Heart right ventricle (tissue), 16 donors: Measurements from ENCODE around the gene LAPTM5. TPM values are rescaled to one million over a fixed set of nuclear protein-coding genes. Genes with fewer than 3 reads are reported as not detected.

ENCODE experiments used
- ATAC-seq, 8 donors: fragments of 200-7000 bp; cut with Tn5 transposase; one replicate each; pipeline ENCODE4 v1.9.1; 2020; ENCODE audit warnings: mild to moderate bottlenecking in 8 of 8, moderate library complexity in 8 of 8, moderate number of reproducible peaks in 1 of 8
- DNase-seq, 2 donors: peaks; one replicate each; pipeline ENCODE4 v3.0.0-alpha.2; 2020
- H3K27ac ChIP-seq, 10 donors: fragments of 200-600 bp; sonication (generic) in 2 of 10; one replicate each; pipeline versions ENCODE4 v1.5.0 to v1.8.0; 2020 to 2022; ENCODE audit warnings: mild to moderate bottlenecking in 3 of 10
- H3K27me3 ChIP-seq, 7 donors: fragments of 200-600 bp; one replicate each; pipeline ENCODE4 v1.8.0; 2021 to 2022; ENCODE audit warnings: mild to moderate bottlenecking in 2 of 7
- H3K36me3 ChIP-seq, 9 donors: fragments of 200-600 bp; sonication (generic) in 1 of 9; one replicate each; pipeline versions ENCODE4 v1.5.0 to v1.8.0; 2020 to 2022; ENCODE audit warnings: mild to moderate bottlenecking in 2 of 9
- H3K4me1 ChIP-seq, 9 donors: fragments of 200-600 bp; sonication (generic) in 1 of 9; one replicate each; pipeline versions ENCODE4 v1.5.0 to v1.8.0; 2020 to 2022; ENCODE audit warnings: mild to moderate bottlenecking in 4 of 9
- H3K4me3 ChIP-seq, 10 donors: fragments of 200-600 bp; sonication (generic) in 2 of 10; one replicate each; pipeline versions ENCODE4 v1.5.0 to v1.8.0; 2020 to 2022; ENCODE audit warnings: mild to moderate bottlenecking in 7 of 10, moderate library complexity in 2 of 10
- H3K9me3 ChIP-seq, 11 donors: fragments of 200-600 bp in 10 of 11; sonication (generic) in 2 of 11; one replicate each; pipeline versions ENCODE4 v1.5.0 to v1.8.0; 2013 to 2022; ENCODE audit warnings: mild to moderate bottlenecking in 2 of 11, control low read depth in 1 of 11, moderate library complexity in 1 of 11
- whole genome bisulfite sequencing, 2 donors: extraction: QIAGEN DNeasy Blood & Tissue Kit; methylation state at CpG; one replicate each; pipeline ENCODE4 v1.1.7; 2013; ENCODE audit warnings: inconsistent platforms in 1 of 2; 5-methylcytosine and 5-hydroxymethylcytosine counted together
- intact Hi-C, 10 donors: fragments of 100-400 bp; cut with DNase I; formaldehyde crosslinking; loops; one replicate each; pipeline versions ENCODE4 v1.11.1 to v1.14.2; 2022
- polyA plus RNA-seq, 2 donors: library from polyadenylated mRNA; stranded (reverse); fragments of 200-250 nt; gene quantifications; one replicate each; pipeline ENCODE4 v1.2.3, GENCODE V29; 2013
- total RNA-seq, 10 donors: library from RNA; stranded (reverse); fragmentation: NEBNext Ultra II Directional in 3 of 10; extraction: Animal tissue kit (Norgen Biotek cat#: 25700) in 3 of 10; gene quantifications; one replicate each; pipeline versions ENCODE4 v1.2.1 to v1.2.4, GENCODE V29; 2021 to 2023
- TF ChIP-seq, protein P1 (sequence below), 9 donors: fragments of 200-600 bp; sonication (generic) in 2 of 9; IDR thresholded peaks; one replicate each; pipeline versions ENCODE4 v1.5.0 to v1.8.0; 2021 to 2022; ENCODE audit warnings: antibody characterized with exemption in 9 of 9, mild to moderate bottlenecking in 5 of 9, moderate library complexity in 1 of 9
- donor health status: Arrhythmogenic right ventricular cardiomyopathy.
- donor health status: ischemic (EF 13 %, LVEDD 7.1; RV severe dilation, severe dysfunction).
- donor health status: healthy with polysubstance abuse.
- donor health status: DM: no; HTN: yes; CAD: no.
- donor health status: DM: no; HTN: no; CAD: no.
- donor health status: ischemic (EF 25% LVEDD 6.9; RV normal size, moderate dysfunction).
- donor health status: ischemic (EF 25% LVEDD 5.7; RV mildly dilated, moderate dysfunction).
- donor health status: healthy.
- donor health status: DM: yes; HTN: yes; CAD: no.
- donor health status: Ischemic cardiomyopathy.
- donor health status: ischemic (EF 35%, LVEDD 5.7; RV mildly dilated, moderate dysfunction).
- donor health status: nonischemic (EF 11% LVEDD 7.7; RV severe dilation, severe dysfunction).
- donor health status: DM: yes; HTN: yes; CAD: no.
- donor health status: PGD.
- donor health status: ischemic (EF 29% LVEDD 5.4; RV normal size, mild dysfunction).
- donor health status: nonischemic (EF 23%, LVEDD 6.1; RV moderate dilation, normal function).

LAPTM5 gene
- total and polyA plus RNA-seq, 12 donors = 5.9 to 114 (median 13.9) TPM

DNA sequence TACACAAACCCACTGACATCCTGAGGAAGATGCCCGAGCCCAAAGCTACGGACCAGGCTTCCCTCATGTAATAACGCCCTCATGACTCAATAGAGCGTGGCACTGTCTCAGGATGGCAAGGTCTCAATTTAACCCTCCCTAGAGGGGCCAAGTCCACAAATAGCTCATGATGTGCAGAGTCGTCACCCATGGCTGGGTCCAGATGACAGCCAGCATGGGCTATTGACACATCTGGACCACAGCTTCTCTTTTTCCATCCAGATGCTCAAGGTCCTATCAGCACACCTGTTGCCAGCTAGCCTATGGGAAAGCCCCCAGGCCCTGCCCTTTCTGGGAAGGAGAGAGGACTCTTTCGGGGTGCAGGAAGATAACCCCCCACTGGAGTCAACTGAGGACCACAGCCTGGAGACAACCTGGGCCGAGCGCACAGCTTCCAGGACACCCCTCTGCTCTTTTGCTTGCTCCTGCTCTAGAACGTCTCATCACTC is 2.8 kb downstream of the LAPTM5 start:
- H3K27ac ChIP-seq = peak overlapping the region in 1 of 10 donors; percentile 99
- 80 to 86% methylated on average over 9 of the region's 9 CpGs for WGBS, 2 donors
- peaks cover 0 to 18% (median 0%) of the 10 kb centered on the region in 9 donors for H3K36me3 ChIP-seq
- TF ChIP-seq, protein P1, sequence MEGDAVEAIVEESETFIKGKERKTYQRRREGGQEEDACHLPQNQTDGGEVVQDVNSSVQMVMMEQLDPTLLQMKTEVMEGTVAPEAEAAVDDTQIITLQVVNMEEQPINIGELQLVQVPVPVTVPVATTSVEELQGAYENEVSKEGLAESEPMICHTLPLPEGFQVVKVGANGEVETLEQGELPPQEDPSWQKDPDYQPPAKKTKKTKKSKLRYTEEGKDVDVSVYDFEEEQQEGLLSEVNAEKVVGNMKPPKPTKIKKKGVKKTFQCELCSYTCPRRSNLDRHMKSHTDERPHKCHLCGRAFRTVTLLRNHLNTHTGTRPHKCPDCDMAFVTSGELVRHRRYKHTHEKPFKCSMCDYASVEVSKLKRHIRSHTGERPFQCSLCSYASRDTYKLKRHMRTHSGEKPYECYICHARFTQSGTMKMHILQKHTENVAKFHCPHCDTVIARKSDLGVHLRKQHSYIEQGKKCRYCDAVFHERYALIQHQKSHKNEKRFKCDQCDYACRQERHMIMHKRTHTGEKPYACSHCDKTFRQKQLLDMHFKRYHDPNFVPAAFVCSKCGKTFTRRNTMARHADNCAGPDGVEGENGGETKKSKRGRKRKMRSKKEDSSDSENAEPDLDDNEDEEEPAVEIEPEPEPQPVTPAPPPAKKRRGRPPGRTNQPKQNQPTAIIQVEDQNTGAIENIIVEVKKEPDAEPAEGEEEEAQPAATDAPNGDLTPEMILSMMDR (IDR thresholded peaks at IDR 0.05) = no peak
- DNase-seq (no peak), ATAC-seq (peak in 1 of 8 donors; percentile 34)
- no peaks in the 10 kb centered on the region for H3K9me3 ChIP-seq
- peaks cover 0 to 20% (median 4%) of the 10 kb centered on the region in 7 donors for H3K27me3 ChIP-seq
- peak overlapping the region in 2 of 10 donors; percentile 42 to 73 for H3K4me3 ChIP-seq
- intact Hi-C loops = no loop called here
- H3K4me1 ChIP-seq = peaks cover 3 to 98% (median 15%) of the 10 kb centered on the region in 9 donors

DNA sequence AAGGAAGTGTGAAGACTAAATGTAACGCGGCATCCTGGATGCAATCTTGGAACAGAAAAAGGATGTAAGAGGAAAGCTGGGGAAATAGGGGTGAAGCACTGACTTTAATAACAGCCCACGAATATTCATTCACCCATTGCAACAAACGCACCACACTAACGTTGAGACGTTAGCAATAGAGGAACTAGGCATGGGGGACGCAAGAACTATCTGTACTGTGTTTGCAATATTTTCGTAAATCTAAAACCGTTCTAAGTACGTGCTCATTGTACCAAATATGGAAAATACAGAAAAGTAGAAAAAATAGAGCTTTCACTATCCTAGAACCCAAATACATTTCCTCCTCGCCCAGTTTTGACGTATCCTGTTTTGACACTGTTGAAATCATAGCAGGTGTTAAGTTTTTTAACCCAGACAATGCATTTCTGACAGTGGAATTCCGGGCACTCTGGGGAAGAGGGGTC is 3.9 kb downstream of the LAPTM5 start:
- Histone ChIP-seq H3K27ac (peak overlapping the region in 1 of 10 donors; percentile 99), H3K27me3 (peaks cover 0 to 20% (median 4%) of the 10 kb centered on the region in 7 donors), H3K4me3 (peak overlapping the region in 1 of 10 donors; percentile 73), H3K9me3 (no peaks in the 10 kb centered on the region), H3K4me1 (peaks cover 3 to 98% (median 21%) of the 10 kb centered on the region in 9 donors), H3K36me3 (peaks cover 0 to 27% (median 0%) of the 10 kb centered on the region in 9 donors)
- intact Hi-C loops = no loop called here
- ATAC-seq (peak in 1 of 8 donors; percentile 21), DNase-seq (no peak)
- TF ChIP-seq, protein P1 (IDR thresholded peaks at IDR 0.05) = no peak
- 64 to 72% methylated on average over 13 of the region's 13 CpGs for WGBS, 2 donors

DNA sequence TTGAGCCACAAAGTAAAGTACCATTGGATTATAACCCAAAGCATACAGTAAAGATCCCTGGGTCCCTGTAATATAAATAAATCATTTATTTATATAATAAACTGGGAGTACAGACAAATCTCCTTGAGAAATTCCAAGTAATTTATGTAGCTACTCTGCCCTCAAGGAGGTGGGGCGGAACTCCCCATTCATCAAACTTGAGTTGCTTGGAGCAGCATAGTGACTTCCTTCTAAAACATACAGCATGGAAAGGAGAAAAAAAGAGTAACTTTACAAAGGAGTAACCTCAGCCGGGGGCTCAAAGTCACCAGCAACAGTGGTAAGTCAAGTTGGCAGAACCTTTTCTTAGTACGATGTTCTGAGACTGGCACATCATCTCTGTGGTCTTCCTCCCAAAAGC is 4.5 kb downstream of the LAPTM5 start:
- Histone ChIP-seq H3K27me3 (peaks cover 0 to 20% (median 4%) of the 10 kb centered on the region in 7 donors), H3K27ac (peak overlapping the region in 1 of 10 donors; percentile 99), H3K9me3 (no peaks in the 10 kb centered on the region), H3K4me1 (peaks cover 3 to 98% (median 21%) of the 10 kb centered on the region in 9 donors), H3K36me3 (peaks cover 0 to 27% (median 0%) of the 10 kb centered on the region in 9 donors), H3K4me3 (peak overlapping the region in 1 of 10 donors; percentile 73)
- TF ChIP-seq, protein P1 (IDR thresholded peaks at IDR 0.05) = no peak
- ATAC-seq (no peak), DNase-seq (no peak)
- WGBS, 2 donors = 84 to 88% methylated on average over 3 of the region's 3 CpGs
- intact Hi-C loops = no loop called here

DNA sequence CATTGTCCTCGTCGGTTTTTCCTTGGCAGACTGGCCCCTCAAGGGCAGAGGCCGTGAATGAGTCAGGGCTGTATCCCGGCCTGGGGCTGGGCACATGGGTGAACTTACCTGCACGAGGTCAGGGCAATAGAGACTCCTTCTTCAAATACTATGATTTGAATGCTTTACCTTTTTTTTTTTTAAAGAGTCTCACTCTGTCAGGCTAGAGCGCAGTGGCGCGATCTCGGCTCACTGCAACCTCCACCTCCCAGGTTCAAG is 5.0 kb downstream of the LAPTM5 start:
- WGBS, 2 donors = 79 to 82% methylated on average over 9 of the region's 9 CpGs
- Histone ChIP-seq H3K9me3 (no peaks in the 10 kb centered on the region), H3K27me3 (peaks cover 0 to 20% (median 4%) of the 10 kb centered on the region in 7 donors), H3K4me1 (peaks cover 0 to 98% (median 15%) of the 10 kb centered on the region in 9 donors), H3K36me3 (peaks cover 0 to 27% (median 0%) of the 10 kb centered on the region in 9 donors), H3K27ac (peak overlapping the region in 1 of 10 donors; percentile 99), H3K4me3 (no peak overlapping the region)
- ATAC-seq = no peak
- TF ChIP-seq, protein P1 (IDR thresholded peaks at IDR 0.05) = no peak
- no peak for DNase-seq
- intact Hi-C loops = no loop called here
